PFSK-1 (cell line): Measurements from ENCODE around the gene FAM222A.

Experiments used
- FOXP2 ChIP-seq: optimal IDR thresholded peaks from 2 replicates; pipeline ENCODE3; 2011; ENCODE audit warnings: borderline replicate concordance, control low read depth, inconsistent platforms; ENCODE audit not compliant: insufficient read depth; ENCODE audit errors: extremely low read length, extremely low read depth
- POLR2AphosphoS5 ChIP-seq: IDR thresholded peaks from 2 replicates; pipeline ENCODE4 v1.6.1; 2012; ENCODE audit warnings: low read depth, mild to moderate bottlenecking, control low read depth, low read length, moderate library complexity
- REST ChIP-seq, 2 experiments: IDR thresholded peaks; 2 replicates each; pipeline versions ENCODE4 v1.6.1 to v1.8.0; 2011 to 2012; ENCODE audit warnings: low read depth in 2 of 2, low read length in 2 of 2, control low read depth in 1 of 2, inconsistent platforms in 1 of 2, mild to moderate bottlenecking in 1 of 2, moderate library complexity in 1 of 2; ENCODE audit not compliant: insufficient read depth in 1 of 2
- SIN3A ChIP-seq: IDR thresholded peaks from 2 replicates; pipeline ENCODE4 v1.6.1; 2012; ENCODE audit warnings: mild to moderate bottlenecking, low read length, moderate library complexity, borderline replicate concordance; ENCODE audit not compliant: insufficient read depth
- TAF1 ChIP-seq: IDR thresholded peaks from 2 replicates; pipeline ENCODE4 v1.6.1; 2012; ENCODE audit warnings: low read length, control low read depth, borderline replicate concordance; ENCODE audit not compliant: insufficient read depth

FAM222A gene

GRCh38 chr12:109673379-109673778 lies 40.2 kb upstream of the FAM222A start:
- TF ChIP-seq FOXP2 (no peak), SIN3A (no peak)

GRCh38 chr12:109673884-109674283 lies 39.7 kb upstream of the FAM222A start:
- TF ChIP-seq REST (IDR thresholded peaks at IDR 0.05; ENCODE audit: insufficient read depth in 1 of 2, low read depth in 2 of 2, low read length in 2 of 2) (no peak), POLR2AphosphoS5 (no peak), SIN3A (no peak), FOXP2 (no peak), TAF1 (no peak)

DNA sequence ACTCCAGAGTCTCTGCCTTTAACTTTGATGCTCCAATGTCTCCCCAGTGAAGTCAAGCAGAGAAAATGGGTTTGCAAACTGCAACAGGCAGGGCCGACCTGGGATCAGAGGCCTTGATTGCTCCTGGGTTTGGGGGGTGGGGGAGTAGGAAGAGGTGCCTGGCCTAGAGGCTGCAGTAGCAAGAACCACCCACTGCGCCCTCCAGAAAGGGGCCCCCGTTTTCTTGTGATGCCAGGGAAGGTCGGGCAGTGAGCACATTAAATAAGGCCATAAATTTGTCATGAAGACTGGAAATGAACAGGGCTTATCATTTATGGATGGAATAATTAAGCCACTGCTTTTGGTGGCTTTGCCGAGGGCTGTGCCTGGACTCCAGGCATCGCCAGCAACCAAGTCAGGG lies 38.2 kb upstream of the FAM222A start:
- TF ChIP-seq REST (IDR thresholded peaks at IDR 0.05; ENCODE audit: insufficient read depth in 1 of 2, low read depth in 2 of 2, low read length in 2 of 2): no peak
- no peak for TF ChIP-seq FOXP2
- no peak for TF ChIP-seq POLR2AphosphoS5
- no peak for TF ChIP-seq SIN3A
- TF ChIP-seq TAF1: no peak

DNA sequence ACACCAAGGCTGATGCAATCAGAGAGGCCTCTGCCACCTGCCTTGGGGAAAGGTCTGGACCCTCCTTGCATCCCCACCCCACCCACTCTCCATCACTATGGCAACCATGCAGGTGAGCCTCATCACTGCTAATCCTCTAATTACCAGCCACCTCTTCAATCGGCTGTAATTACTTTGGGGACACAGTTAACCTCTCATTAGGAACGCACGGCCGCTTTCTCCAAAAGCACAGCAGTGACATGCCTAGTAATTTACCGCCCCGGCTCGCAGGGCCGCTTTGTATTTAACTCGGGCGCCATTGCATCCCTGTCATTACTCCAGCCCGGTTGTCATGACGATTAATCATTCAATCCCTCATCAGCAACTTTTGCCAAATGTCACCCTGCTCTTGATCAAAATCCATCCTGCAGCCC lies 36.3 kb upstream of the FAM222A start:
- TF ChIP-seq TAF1: no peak

DNA sequence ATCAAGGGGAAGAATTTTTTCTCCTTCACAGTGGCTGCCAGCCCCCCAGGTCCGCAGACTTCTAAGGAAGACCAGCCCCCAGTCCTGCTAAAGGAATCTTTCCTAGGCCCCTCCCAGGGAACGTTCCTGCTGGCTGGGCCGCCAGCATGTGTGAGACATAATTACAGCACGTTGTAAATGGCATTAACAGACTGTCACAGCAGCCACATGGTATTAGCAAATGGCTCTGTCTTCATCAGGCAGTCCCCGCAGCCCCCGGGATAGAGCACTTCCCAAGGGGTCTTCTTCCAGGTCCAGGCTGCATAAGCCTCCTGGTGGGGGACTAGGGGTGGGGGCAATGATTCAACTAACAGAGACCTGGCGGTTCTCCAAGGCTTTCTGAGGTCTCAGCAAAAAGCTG lies 34.9 kb upstream of the FAM222A start:
- TF ChIP-seq REST (IDR thresholded peaks at IDR 0.05; ENCODE audit: insufficient read depth in 1 of 2, low read depth in 2 of 2, low read length in 2 of 2): no peak
- TF ChIP-seq TAF1: no peak
- TF ChIP-seq FOXP2: no peak
- TF ChIP-seq POLR2AphosphoS5: no peak
- TF ChIP-seq SIN3A: no peak

DNA sequence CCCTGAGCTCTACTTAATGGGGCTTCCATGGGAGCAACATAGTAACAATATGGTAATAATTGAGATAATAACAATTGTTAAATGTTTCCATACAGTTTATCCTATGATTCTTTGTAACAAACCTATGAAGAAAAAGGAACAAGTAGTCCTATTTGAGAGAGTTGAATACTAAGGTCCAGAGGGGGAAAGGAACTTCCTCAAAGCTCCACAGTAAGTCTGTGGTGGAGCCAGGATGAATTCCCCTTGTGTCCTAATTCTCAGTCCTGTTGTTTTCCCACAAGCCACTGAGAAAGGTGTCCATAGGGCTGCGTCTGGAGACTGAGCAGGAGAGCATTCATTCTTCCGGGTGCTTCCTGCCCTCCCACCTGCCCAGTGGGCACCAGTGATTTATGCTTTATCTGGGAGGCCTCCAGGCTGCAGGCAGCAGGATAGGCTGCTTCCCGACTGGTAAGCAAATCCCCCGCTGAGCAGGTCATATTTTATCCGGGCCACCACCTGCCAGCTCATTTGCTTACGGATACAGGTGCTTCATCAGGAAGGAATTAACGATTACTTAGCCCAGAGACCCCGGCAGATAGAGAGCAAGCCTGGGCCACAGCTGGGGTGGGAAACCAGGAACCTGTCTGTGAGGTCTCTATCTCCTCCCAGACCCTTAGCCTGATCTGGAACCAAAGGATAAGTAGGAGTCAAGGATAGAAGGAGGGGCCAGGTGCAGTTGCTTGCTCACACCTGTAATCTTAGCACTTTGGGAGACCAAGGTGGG lies 33.9 kb upstream of the FAM222A start:
- no peak for TF ChIP-seq REST (IDR thresholded peaks at IDR 0.05; ENCODE audit: insufficient read depth in 1 of 2, low read depth in 2 of 2, low read length in 2 of 2)
- TF ChIP-seq FOXP2: no peak
- TF ChIP-seq POLR2AphosphoS5: no peak
- no peak for TF ChIP-seq TAF1
